ENCODE data around the gene CASZ1.

CASZ1 gene

GRCh38 chr1:10596780-10597179 lies 199.7 kb downstream of the CASZ1 start:
- DNase-seq, result no peak

- no peak for DNase-seq
Measured at GRCh38 chr1:10594595-10595223, 201.7 kb downstream of the CASZ1 start.

DNA sequence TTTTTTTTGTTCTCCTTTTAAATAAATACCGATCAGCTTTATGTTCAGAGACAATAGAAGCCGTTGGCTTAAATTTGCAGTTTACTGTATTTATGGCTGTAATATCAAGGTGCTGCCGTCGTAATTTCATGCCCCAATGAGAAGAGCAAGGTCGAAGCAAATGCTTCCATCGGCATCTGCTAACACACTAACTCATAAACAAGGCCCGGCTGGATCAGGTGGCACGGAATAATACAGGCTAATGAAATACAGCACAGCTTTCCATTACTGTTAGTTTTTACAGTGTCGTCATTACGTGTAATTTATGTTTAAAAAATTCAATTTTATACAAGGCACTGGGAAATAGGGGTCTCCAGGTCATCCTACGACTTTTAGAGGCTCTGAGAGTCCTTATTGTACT lies 202.7 kb downstream of the CASZ1 start:
- no peak for DNase-seq

DNA sequence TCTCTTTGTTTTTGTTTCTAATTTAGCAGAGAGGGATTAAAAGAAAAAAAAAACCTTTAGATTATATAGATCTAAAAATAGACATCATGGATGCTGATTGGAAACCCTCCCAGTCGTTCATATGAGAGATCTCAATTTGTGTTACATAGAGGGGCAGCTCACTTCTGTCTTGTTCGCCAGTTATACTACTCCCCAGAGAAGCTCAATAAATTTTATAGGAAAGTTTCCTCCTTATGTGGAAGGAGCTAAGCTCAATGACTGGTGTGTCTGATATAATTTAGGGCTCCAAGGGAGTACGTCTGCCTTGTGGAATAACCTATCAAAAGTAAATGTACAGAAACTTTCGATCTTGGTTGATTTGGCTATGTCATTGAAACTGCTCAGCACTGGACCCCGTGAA lies 204.1 kb downstream of the CASZ1 start:
- DNase-seq, result no peak

GRCh38 chr1:10591010-10591409 lies 205.4 kb downstream of the CASZ1 start:
- no peak for DNase-seq

DNA sequence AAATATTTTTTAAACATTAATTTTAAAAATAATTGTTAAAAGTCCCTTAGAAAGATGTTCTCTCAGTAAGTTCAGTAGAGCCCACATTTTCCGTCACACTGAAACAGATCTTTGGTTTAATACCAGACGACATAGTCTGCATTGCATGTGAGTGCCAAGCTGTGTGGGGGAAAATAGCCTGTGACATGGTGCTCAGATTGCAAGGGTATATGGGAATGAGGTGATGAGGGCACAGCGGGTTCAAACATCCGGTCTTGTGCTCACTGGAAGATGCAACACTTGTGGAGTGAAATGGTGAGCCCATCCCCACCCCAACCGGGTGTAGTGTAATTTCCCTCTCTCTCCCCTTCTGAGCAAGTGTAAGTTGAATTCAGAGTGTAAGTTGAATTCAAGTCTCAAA lies 207.4 kb downstream of the CASZ1 start:
- DNase-seq, result no peak

- no peak for DNase-seq
Measured at GRCh38 chr1:10588640-10589039, 207.8 kb downstream of the CASZ1 start.

Data from CD4-positive, alpha-beta T cell treated with Interleukin-15 for 1 hour (primary cell).